ACC112 (cell line): ENCODE data around the gene SPRR2G.
"Not testable (repeated sequence)": the region's sequence is repeated elsewhere in the genome, so short reads cannot be mapped to it uniquely, and the experiment has no call there.

ENCODE experiments used
- H2AFZ ChIP-seq: fragments of 200-600 bp; sonication (generic); one replicate; pipeline ENCODE4 v1.6.0; 2017; ENCODE audit warnings: antibody characterized with exemption, low read length; ENCODE audit not compliant: unreplicated experiment
- H3K27ac ChIP-seq: fragments of 200-600 bp; sonication (generic); 2 replicates; pipeline ENCODE4 v1.5.1; 2014; ENCODE audit warnings: low read depth, mild to moderate bottlenecking, antibody characterized with exemption, low read length, moderate library complexity
- H3K27me3 ChIP-seq: fragments of 200-600 bp; sonication (generic); 2 replicates; pipeline ENCODE4 v1.6.1; 2014; ENCODE audit warnings: mild to moderate bottlenecking, antibody characterized with exemption, low read length, moderate library complexity, mixed read lengths; ENCODE audit not compliant: insufficient read depth
- H3K36me3 ChIP-seq: fragments of 200-600 bp; sonication (generic); 2 replicates; pipeline ENCODE4 v1.6.1; 2016; ENCODE audit warnings: mild to moderate bottlenecking, antibody characterized with exemption, low read length, moderate library complexity, mixed read lengths; ENCODE audit not compliant: insufficient read depth
- H3K4me1 ChIP-seq: fragments of 200-600 bp; sonication (generic); one replicate; pipeline ENCODE4 v1.6.1; 2016; ENCODE audit warnings: low read length, mixed read lengths; ENCODE audit not compliant: insufficient read depth, unreplicated experiment, control insufficient read depth
- H3K4me3 ChIP-seq: fragments of 200-600 bp; sonication (generic); 2 replicates; pipeline ENCODE4 v1.5.1; 2014; ENCODE audit warnings: mild to moderate bottlenecking, low read depth, low read length
- H3K79me2 ChIP-seq: fragments of 200-600 bp; sonication (generic); one replicate; pipeline ENCODE4 v1.6.0; 2016; ENCODE audit warnings: low read length; ENCODE audit not compliant: control insufficient read depth, unreplicated experiment, insufficient read depth

SPRR2G gene

DNA sequence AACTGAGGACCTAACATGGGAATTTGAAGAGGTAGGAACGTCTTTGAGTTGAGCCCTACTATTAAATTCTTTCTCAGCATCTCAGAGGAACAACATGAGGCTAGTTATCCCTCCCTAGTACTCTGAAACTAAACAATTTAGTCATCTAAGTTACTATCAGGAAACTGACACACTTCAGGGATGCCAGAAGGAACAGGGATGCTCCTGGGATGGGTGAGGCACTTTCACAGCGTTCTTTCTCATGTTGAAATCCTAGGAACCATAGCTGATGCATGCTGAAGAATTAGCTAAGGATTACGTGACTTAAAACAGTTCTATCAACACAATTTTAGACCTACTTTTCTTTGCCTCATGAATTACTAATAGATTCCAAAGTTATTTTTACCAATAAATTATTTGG is 1.8 kb upstream of the SPRR2G start:
- Histone ChIP-seq H3K4me1 (no peaks in the 10 kb centered on the region), H3K79me2 (no peaks in the 10 kb centered on the region), H3K4me3 (no peak overlapping the region), H3K27ac (no peak overlapping the region), H3K27me3 (no peaks in the 10 kb centered on the region), H2AFZ (no peak overlapping the region), H3K36me3 (no peaks in the 10 kb centered on the region)

GRCh38 chr1:153141377-153141776 is 9.3 kb downstream of the SPRR2G start:
- Histone ChIP-seq H3K79me2 (no peaks in the 10 kb centered on the region), H3K4me1 (no peaks in the 10 kb centered on the region), H3K27me3 (no peaks in the 10 kb centered on the region), H2AFZ (no peak overlapping the region), H3K36me3 (no peaks in the 10 kb centered on the region), H3K27ac (no peak overlapping the region), H3K4me3 (no peak overlapping the region)

- Histone ChIP-seq H3K27me3 (no peaks in the 10 kb centered on the region), H3K79me2 (no peaks in the 10 kb centered on the region), H3K4me3 (no peak overlapping the region), H3K27ac (no peak overlapping the region), H3K4me1 (no peaks in the 10 kb centered on the region), H2AFZ (no peak overlapping the region), H3K36me3 (no peaks in the 10 kb centered on the region)
These were observed 10.2 kb downstream of the SPRR2G start for GRCh38 chr1:153140484-153140883.

DNA sequence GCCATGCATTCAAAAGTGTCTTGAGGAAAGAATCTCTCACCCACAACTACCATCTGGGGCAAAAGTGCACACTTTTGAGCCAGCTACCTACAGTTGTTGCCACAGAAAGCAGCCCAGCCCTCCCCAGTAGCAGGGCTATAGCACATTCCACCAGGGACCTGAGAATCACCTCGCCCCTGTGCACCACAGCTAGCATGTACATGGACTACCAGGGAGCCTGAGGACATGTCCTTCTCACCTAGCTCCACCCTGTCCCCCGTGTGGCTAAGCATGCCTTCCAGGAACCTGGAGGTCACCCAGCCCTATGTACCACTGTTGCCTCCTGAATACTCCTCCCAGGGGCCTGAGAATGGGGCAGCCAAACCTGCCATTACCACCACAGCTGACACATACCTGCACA is 16.9 kb downstream of the SPRR2G start:
- Histone ChIP-seq H3K79me2 (no peaks in the 10 kb centered on the region), H3K27ac (no peak overlapping the region), H3K36me3 (no peaks in the 10 kb centered on the region), H2AFZ (no peak overlapping the region), H3K4me1 (no peaks in the 10 kb centered on the region), H3K27me3 (no peaks in the 10 kb centered on the region), H3K4me3 (no peak overlapping the region)

DNA sequence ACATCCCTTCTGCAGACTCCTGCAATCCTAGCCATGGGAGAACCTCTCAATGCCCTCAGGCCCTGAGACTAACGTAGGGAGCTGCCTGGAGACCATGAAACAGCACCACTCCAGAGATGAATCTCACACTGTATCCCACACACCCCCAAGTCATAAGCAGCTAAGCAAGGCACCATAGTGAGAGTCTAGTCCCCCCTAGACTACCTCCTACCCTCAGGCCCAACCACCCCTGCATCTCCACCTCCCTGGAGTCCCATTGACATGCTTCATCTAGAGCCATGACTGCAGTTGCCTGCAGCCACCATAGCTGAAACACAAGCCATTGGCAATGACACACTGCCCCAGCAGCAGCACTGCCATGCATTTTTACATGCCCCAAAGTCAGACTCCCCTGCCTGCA is 17.4 kb downstream of the SPRR2G start:
- no peak overlapping the region for H3K27ac ChIP-seq
- H3K4me1 ChIP-seq, result no peaks in the 10 kb centered on the region
- no peaks in the 10 kb centered on the region for H3K27me3 ChIP-seq
- H3K4me3 ChIP-seq, result no peak overlapping the region
- no peaks in the 10 kb centered on the region for H3K36me3 ChIP-seq
- H3K79me2 ChIP-seq, result no peaks in the 10 kb centered on the region
- no peak overlapping the region for H2AFZ ChIP-seq

- H3K4me3 ChIP-seq, H3K36me3 ChIP-seq, H3K27ac ChIP-seq, H3K27me3 ChIP-seq, H2AFZ ChIP-seq, H3K79me2 ChIP-seq, H3K4me1 ChIP-seq: not testable (repeated sequence)
These were observed 22.0 kb downstream of the SPRR2G start for GRCh38 chr1:153128688-153129087.

DNA sequence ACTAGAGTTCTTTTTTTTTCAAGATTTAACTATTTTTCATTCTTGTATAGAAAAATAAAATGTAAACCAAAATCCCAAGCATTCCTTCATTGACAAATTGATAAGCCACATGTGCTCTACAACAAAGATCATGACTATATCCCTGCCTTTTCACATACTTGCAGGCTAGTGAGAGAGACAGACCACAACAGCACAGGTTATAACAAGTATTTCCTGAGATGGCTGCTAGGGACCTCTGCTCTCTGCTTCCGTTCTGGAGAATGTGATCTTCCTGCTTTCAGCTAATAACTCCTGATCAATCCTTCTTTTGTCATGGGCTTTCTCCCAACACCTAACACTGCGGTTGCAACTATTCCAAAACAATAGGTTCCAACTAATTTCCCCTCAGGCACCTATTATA is 23.4 kb downstream of the SPRR2G start:
- Histone ChIP-seq H2AFZ (no peak overlapping the region), H3K4me3 (no peak overlapping the region), H3K79me2 (no peaks in the 10 kb centered on the region), H3K27ac (no peak overlapping the region), H3K36me3 (no peaks in the 10 kb centered on the region), H3K27me3 (no peaks in the 10 kb centered on the region), H3K4me1 (no peaks in the 10 kb centered on the region)

- no peak overlapping the region for H2AFZ ChIP-seq
- H3K36me3 ChIP-seq, result no peaks in the 10 kb centered on the region
- H3K27me3 ChIP-seq, result no peaks in the 10 kb centered on the region
- H3K4me1 ChIP-seq, result no peaks in the 10 kb centered on the region
- H3K79me2 ChIP-seq, result no peaks in the 10 kb centered on the region
- H3K27ac ChIP-seq, result no peak overlapping the region
- no peak overlapping the region for H3K4me3 ChIP-seq
These were observed 25.2 kb downstream of the SPRR2G start for GRCh38 chr1:153125536-153125935.

DNA sequence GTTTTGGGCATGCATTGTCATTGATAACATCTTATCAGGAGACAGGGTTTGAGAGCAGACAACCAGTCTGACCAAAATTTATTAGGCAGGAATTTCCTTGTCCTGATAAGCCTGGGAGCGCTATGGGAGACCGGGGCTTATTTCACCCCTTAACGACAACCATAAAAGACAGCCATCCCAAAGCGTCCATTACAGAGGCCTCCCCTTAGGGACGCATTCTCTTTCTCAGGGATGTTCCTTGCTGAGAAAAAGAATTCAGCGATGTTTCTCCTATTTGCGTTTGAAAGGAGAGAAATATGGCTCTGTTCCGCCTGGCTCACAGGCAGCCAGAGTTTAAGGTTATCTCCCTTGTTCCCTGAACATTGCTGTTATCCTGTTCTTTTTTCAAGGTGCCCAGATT is 26.9 kb downstream of the SPRR2G start:
- H3K36me3 ChIP-seq, H3K4me1 ChIP-seq, H2AFZ ChIP-seq, H3K79me2 ChIP-seq, H3K27me3 ChIP-seq, H3K4me3 ChIP-seq, H3K27ac ChIP-seq: not testable (repeated sequence)

GRCh38 chr1:153122831-153123421 is 27.8 kb downstream of the SPRR2G start:
- Histone ChIP-seq H3K4me1 (no peaks in the 10 kb centered on the region), H3K79me2 (no peaks in the 10 kb centered on the region), H3K4me3 (no peak overlapping the region), H2AFZ (no peak overlapping the region), H3K27ac (no peak overlapping the region), H3K27me3 (no peaks in the 10 kb centered on the region), H3K36me3 (no peaks in the 10 kb centered on the region)

- Histone ChIP-seq H3K27ac (no peak overlapping the region), H3K4me3 (no peak overlapping the region), H2AFZ (no peak overlapping the region), H3K27me3 (no peaks in the 10 kb centered on the region), H3K79me2 (no peaks in the 10 kb centered on the region), H3K36me3 (no peaks in the 10 kb centered on the region), H3K4me1 (no peaks in the 10 kb centered on the region)
These were observed 29.7 kb downstream of the SPRR2G start for GRCh38 chr1:153120945-153121344.
